C4-2B (cell line): ENCODE measurements around the gene CKMT2.

Source experiments
- CTCF ChIP-seq: fragments of 450-650 bp; conservative IDR thresholded peaks from 2 replicates; pipeline ENCODE4 v1.5.1; 2017; ENCODE audit warnings: mild to moderate bottlenecking
- ZFX ChIP-seq: fragments of 450-650 bp; IDR thresholded peaks from 2 replicates; pipeline ENCODE4 v1.6.1; 2017

GRCh38 chr5:81303563-81303962 is 70.4 kb downstream of the CKMT2 start:
- no peak for TF ChIP-seq CTCF
- TF ChIP-seq ZFX: no peak
